ENCODE data around the gene ITLN1.

DNA sequence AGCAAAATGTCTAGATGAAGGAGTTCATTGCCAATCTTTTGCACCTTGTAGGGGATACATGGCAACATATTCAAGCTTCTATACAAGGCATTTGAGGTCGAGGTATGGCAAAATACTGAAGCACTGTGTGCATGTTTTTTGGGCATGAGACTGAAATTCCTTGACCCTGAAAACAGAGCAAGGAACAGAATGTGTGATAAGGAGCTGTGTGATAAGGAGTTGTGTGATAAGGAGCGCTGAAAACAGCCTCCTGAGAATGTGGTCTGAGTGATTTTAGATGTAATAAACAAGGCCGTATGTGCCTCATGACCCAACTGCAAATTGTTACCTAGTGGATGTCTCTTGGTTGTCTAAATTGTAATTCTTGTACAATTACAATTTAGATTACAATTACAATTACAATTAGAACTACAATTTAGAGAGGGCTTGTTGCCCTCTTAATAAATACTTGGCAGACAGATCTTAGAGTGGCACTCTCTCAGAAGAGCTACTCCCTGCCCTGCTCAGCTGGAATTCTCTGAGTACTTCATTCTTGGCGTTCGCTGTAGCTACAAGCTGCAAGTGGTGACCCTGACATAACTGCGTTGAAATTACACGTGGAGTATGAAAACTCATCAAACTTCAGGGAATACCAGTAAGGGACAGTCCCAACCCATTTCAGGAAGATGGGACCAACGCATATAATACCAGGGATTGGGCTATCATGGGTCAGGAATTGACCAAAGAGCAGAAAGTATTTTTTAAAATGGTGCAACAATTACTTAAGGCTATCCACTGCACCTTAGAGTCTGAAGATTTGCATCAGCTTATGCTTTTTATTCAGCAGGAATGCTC is 20.0 kb upstream of the ITLN1 start:
- TF ChIP-seq, protein P1, sequence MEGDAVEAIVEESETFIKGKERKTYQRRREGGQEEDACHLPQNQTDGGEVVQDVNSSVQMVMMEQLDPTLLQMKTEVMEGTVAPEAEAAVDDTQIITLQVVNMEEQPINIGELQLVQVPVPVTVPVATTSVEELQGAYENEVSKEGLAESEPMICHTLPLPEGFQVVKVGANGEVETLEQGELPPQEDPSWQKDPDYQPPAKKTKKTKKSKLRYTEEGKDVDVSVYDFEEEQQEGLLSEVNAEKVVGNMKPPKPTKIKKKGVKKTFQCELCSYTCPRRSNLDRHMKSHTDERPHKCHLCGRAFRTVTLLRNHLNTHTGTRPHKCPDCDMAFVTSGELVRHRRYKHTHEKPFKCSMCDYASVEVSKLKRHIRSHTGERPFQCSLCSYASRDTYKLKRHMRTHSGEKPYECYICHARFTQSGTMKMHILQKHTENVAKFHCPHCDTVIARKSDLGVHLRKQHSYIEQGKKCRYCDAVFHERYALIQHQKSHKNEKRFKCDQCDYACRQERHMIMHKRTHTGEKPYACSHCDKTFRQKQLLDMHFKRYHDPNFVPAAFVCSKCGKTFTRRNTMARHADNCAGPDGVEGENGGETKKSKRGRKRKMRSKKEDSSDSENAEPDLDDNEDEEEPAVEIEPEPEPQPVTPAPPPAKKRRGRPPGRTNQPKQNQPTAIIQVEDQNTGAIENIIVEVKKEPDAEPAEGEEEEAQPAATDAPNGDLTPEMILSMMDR (IDR thresholded peaks at IDR 0.05) = no peak
- TF ChIP-seq POLR2A (IDR thresholded peaks at IDR 0.05) (no peak), EP300 (IDR thresholded peaks at IDR 0.05) (no peak)
